HG02571 (cell line): ENCODE data around the gene SNRNP200.

Source experiments
- ATAC-seq: cut with Tn5 transposase; IDR thresholded peaks from one replicate; pipeline ENCODE4 v1.9.1; 2021; ENCODE audit warnings: mild to moderate bottlenecking, moderate library complexity; ENCODE audit not compliant: unreplicated experiment

The SNRNP200 gene

GRCh38 chr2:96253006-96253405 lies 52.3 kb downstream of the SNRNP200 start:
- ATAC-seq: no peak

- ATAC-seq: no peak
These were observed 52.8 kb downstream of the SNRNP200 start for GRCh38 chr2:96252526-96252925.

- no peak for ATAC-seq
These were observed 53.5 kb downstream of the SNRNP200 start for GRCh38 chr2:96251721-96252292.

GRCh38 chr2:96250188-96250587 lies 55.2 kb downstream of the SNRNP200 start:
- ATAC-seq: no peak

- no peak for ATAC-seq
These were observed 55.7 kb downstream of the SNRNP200 start for GRCh38 chr2:96249654-96250053.

GRCh38 chr2:96248624-96249023 lies 56.7 kb downstream of the SNRNP200 start:
- no peak for ATAC-seq

GRCh38 chr2:96247896-96248295 lies 57.5 kb downstream of the SNRNP200 start:
- no peak for ATAC-seq

GRCh38 chr2:96247009-96247408 lies 58.3 kb downstream of the SNRNP200 start:
- ATAC-seq: no peak

- no peak for ATAC-seq
These were observed 59.5 kb downstream of the SNRNP200 start for GRCh38 chr2:96245609-96246390.

GRCh38 chr2:96243843-96244242 lies 61.5 kb downstream of the SNRNP200 start:
- no peak for ATAC-seq

- no peak for ATAC-seq
These were observed 63.3 kb downstream of the SNRNP200 start for GRCh38 chr2:96241900-96242611.

- ATAC-seq: no peak
These were observed 64.1 kb downstream of the SNRNP200 start for GRCh38 chr2:96241227-96241626.

GRCh38 chr2:96240341-96241038 lies 64.9 kb downstream of the SNRNP200 start:
- no peak for ATAC-seq

- no peak for ATAC-seq
These were observed 65.5 kb downstream of the SNRNP200 start for GRCh38 chr2:96239745-96240264.

GRCh38 chr2:96239091-96239490 lies 66.3 kb downstream of the SNRNP200 start:
- no peak for ATAC-seq

- ATAC-seq: no peak
These were observed 67.1 kb downstream of the SNRNP200 start for GRCh38 chr2:96238266-96238665.

- ATAC-seq: no peak
These were observed 68.5 kb downstream of the SNRNP200 start for GRCh38 chr2:96236882-96237281.

- peak; percentile 81 for ATAC-seq
These were observed 71.4 kb downstream of the SNRNP200 start for GRCh38 chr2:96233880-96234316.

GRCh38 chr2:96233436-96233835 lies 71.9 kb downstream of the SNRNP200 start:
- ATAC-seq: no peak

GRCh38 chr2:96231316-96231715 lies 74.0 kb downstream of the SNRNP200 start:
- no peak for ATAC-seq

GRCh38 chr2:96225016-96225533 lies 80.3 kb downstream of the SNRNP200 start:
- ATAC-seq: no peak
